Stimulated activated CD8-positive, alpha-beta memory T cell treated with anti-CD3 and anti-CD28 coated beads, Interleukin-4, amount 100 ng/mL, for 48 hours (primary cell): Measurements from ENCODE around the gene FIGNL1.

Experiments used
- DNase-seq: peaks from one replicate; pipeline ENCODE4 v3.0.0-alpha.2; 2020

Gene FIGNL1

GRCh38 chr7:50426280-50427045, 23.7 kb downstream of the FIGNL1 start:
- no peak for DNase-seq

- DNase-seq = no peak
Measured at GRCh38 chr7:50425318-50425717, 24.8 kb downstream of the FIGNL1 start.

GRCh38 chr7:50423860-50424259, 26.3 kb downstream of the FIGNL1 start:
- DNase-seq = no peak

GRCh38 chr7:50422858-50423257, 27.3 kb downstream of the FIGNL1 start:
- no peak for DNase-seq

- no peak for DNase-seq
Measured at GRCh38 chr7:50421043-50421442, 29.1 kb downstream of the FIGNL1 start.

GRCh38 chr7:50418526-50419290, 31.4 kb downstream of the FIGNL1 start:
- DNase-seq = no peak

- DNase-seq = peak; percentile 82
Measured at GRCh38 chr7:50418086-50418515, 32.0 kb downstream of the FIGNL1 start.

- DNase-seq = no peak
Measured at GRCh38 chr7:50416527-50417182, 33.5 kb downstream of the FIGNL1 start.

- DNase-seq = no peak
Measured at GRCh38 chr7:50415844-50416364, 34.2 kb downstream of the FIGNL1 start.

- DNase-seq = no peak
Measured at GRCh38 chr7:50413561-50413960, 36.6 kb downstream of the FIGNL1 start.

- DNase-seq = no peak
Measured at GRCh38 chr7:50412973-50413372, 37.2 kb downstream of the FIGNL1 start.

GRCh38 chr7:50411332-50411731, 38.8 kb downstream of the FIGNL1 start:
- DNase-seq = no peak

- no peak for DNase-seq
Measured at GRCh38 chr7:50409856-50410745, 40.0 kb downstream of the FIGNL1 start.

- no peak for DNase-seq
Measured at GRCh38 chr7:50406935-50407334, 43.2 kb downstream of the FIGNL1 start.

GRCh38 chr7:50405221-50405620, 44.9 kb downstream of the FIGNL1 start:
- DNase-seq = no peak

GRCh38 chr7:50404392-50404791, 45.8 kb downstream of the FIGNL1 start:
- DNase-seq = no peak

- DNase-seq = no peak
Measured at GRCh38 chr7:50400114-50400513, 50.0 kb downstream of the FIGNL1 start.

- DNase-seq = no peak
Measured at GRCh38 chr7:50399635-50400034, 50.5 kb downstream of the FIGNL1 start.

- no peak for DNase-seq
Measured at GRCh38 chr7:50399206-50399605, 50.9 kb downstream of the FIGNL1 start.

GRCh38 chr7:50397971-50398324, 52.2 kb downstream of the FIGNL1 start:
- no peak for DNase-seq

- DNase-seq = no peak
Measured at GRCh38 chr7:50397320-50397970, 52.7 kb downstream of the FIGNL1 start.

GRCh38 chr7:50396856-50397255, 53.3 kb downstream of the FIGNL1 start:
- no peak for DNase-seq
